Measurements from ENCODE around the gene MAPK8IP3. TPM values are rescaled to one million over a fixed set of nuclear protein-coding genes. Genes with fewer than 3 reads are reported as not detected.

The MAPK8IP3 gene
- total RNA-seq, 1 donor from 2014 or later: 44.9 TPM

GRCh38 chr16:1740781-1741490 lies 34.9 kb downstream of the MAPK8IP3 start:
- Histone ChIP-seq H3K9me3 (no peaks in the 10 kb centered on the region), H3K27ac (no peak overlapping the region), H3K27me3 (no peaks in the 10 kb centered on the region), H3K36me3 (peaks cover 0 to 19% of the 10 kb centered on the region in 2 donors), H3K4me1 (no peaks in the 10 kb centered on the region), H3K4me3 (no peak overlapping the region)
- TF ChIP-seq CTCF (IDR thresholded peaks at IDR 0.05) (no peak), POLR2AphosphoS5 (IDR thresholded peaks at IDR 0.05; ENCODE audit: insufficient read depth in 1 of 2, low read depth in 1 of 2) (no peak), POLR2A (IDR thresholded peaks at IDR 0.05) (no peak)
- intact Hi-C loops (cut with DNase I): no loop called here
- no peak for DNase-seq (ENCODE audit: extremely low spot score in 2 of 2)

- Histone ChIP-seq H3K9me3 (no peaks in the 10 kb centered on the region), H3K36me3 (peaks cover 0 to 19% of the 10 kb centered on the region in 2 donors), H3K27ac (no peak overlapping the region), H3K4me1 (no peaks in the 10 kb centered on the region), H3K4me3 (no peak overlapping the region), H3K27me3 (no peaks in the 10 kb centered on the region)
- TF ChIP-seq POLR2AphosphoS5 (IDR thresholded peaks at IDR 0.05; ENCODE audit: insufficient read depth in 1 of 2, low read depth in 1 of 2) (no peak), CTCF (IDR thresholded peaks at IDR 0.05) (no peak), POLR2A (IDR thresholded peaks at IDR 0.05) (no peak)
- intact Hi-C loops (cut with DNase I): no loop called here
- DNase-seq (ENCODE audit: extremely low spot score in 2 of 2): no peak
These were observed 35.7 kb downstream of the MAPK8IP3 start for GRCh38 chr16:1741553-1742165.

GRCh38 chr16:1743376-1744337 lies 37.7 kb downstream of the MAPK8IP3 start:
- Histone ChIP-seq H3K4me1 (no peaks in the 10 kb centered on the region), H3K36me3 (peaks cover 0 to 36% of the 10 kb centered on the region in 2 donors), H3K4me3 (no peak overlapping the region), H3K9me3 (no peaks in the 10 kb centered on the region), H3K27me3 (no peaks in the 10 kb centered on the region), H3K27ac (no peak overlapping the region)
- no peak for DNase-seq (ENCODE audit: extremely low spot score in 2 of 2)
- TF ChIP-seq POLR2AphosphoS5 (IDR thresholded peaks at IDR 0.05; ENCODE audit: insufficient read depth in 1 of 2, low read depth in 1 of 2): no peak
- TF ChIP-seq CTCF (IDR thresholded peaks at IDR 0.05): no peak
- TF ChIP-seq POLR2A (IDR thresholded peaks at IDR 0.05): no peak
- intact Hi-C loops (cut with DNase I): no loop called here

GRCh38 chr16:1744338-1744840 lies 38.4 kb downstream of the MAPK8IP3 start:
- TF ChIP-seq POLR2AphosphoS5 (IDR thresholded peaks at IDR 0.05; ENCODE audit: insufficient read depth in 1 of 2, low read depth in 1 of 2): no peak
- H3K4me1 ChIP-seq: no peaks in the 10 kb centered on the region
- no peak for DNase-seq (ENCODE audit: extremely low spot score in 2 of 2)
- no peak overlapping the region for H3K27ac ChIP-seq
- H3K27me3 ChIP-seq: no peaks in the 10 kb centered on the region
- intact Hi-C loops (cut with DNase I): no loop called here
- H3K4me3 ChIP-seq: no peak overlapping the region
- H3K36me3 ChIP-seq: peaks cover 0 to 41% of the 10 kb centered on the region in 2 donors
- H3K9me3 ChIP-seq: no peaks in the 10 kb centered on the region

GRCh38 chr16:1745181-1745899 lies 39.3 kb downstream of the MAPK8IP3 start:
- Histone ChIP-seq H3K9me3 (no peaks in the 10 kb centered on the region), H3K4me3 (no peak overlapping the region), H3K4me1 (no peaks in the 10 kb centered on the region), H3K27me3 (no peaks in the 10 kb centered on the region), H3K36me3 (peaks cover 0 to 46% of the 10 kb centered on the region in 2 donors), H3K27ac (no peak overlapping the region)
- TF ChIP-seq POLR2A (IDR thresholded peaks at IDR 0.05) (no peak), POLR2AphosphoS5 (IDR thresholded peaks at IDR 0.05; ENCODE audit: insufficient read depth in 1 of 2, low read depth in 1 of 2) (no peak), CTCF (IDR thresholded peaks at IDR 0.05) (no peak)
- intact Hi-C loops (cut with DNase I): no loop called here
- no peak for DNase-seq (ENCODE audit: extremely low spot score in 2 of 2)
